GM06990 (cell line): ENCODE results near the gene HCFC1.

Experiments used
- DNase-seq: peaks from one replicate; pipeline ENCODE4 v3.0.0-alpha.2; 2011; ENCODE audit not compliant: insufficient read length; ENCODE audit errors: extremely low read depth
- H3K27me3 ChIP-seq: replicated peaks from 2 replicates; pipeline ENCODE4 v1.6.0; 2011; ENCODE audit warnings: low read length; ENCODE audit not compliant: control insufficient read depth, insufficient read depth
- H3K36me3 ChIP-seq: 2 replicates; pipeline ENCODE4 v1.5.1; 2011; ENCODE audit warnings: low read length; ENCODE audit not compliant: control insufficient read depth, insufficient read depth
- H3K4me3 ChIP-seq: replicated peaks from 2 replicates; pipeline ENCODE4 v1.5.1; 2011; ENCODE audit warnings: low read depth, mild to moderate bottlenecking, control low read depth, low read length
- TF ChIP-seq, protein P1 (sequence below): IDR thresholded peaks from 2 replicates; pipeline ENCODE4 v1.5.1; 2011; ENCODE audit warnings: low read length, control low read depth, mild to moderate bottlenecking, inconsistent platforms; ENCODE audit not compliant: insufficient read depth, poor library complexity, severe bottlenecking

HCFC1 gene

DNA sequence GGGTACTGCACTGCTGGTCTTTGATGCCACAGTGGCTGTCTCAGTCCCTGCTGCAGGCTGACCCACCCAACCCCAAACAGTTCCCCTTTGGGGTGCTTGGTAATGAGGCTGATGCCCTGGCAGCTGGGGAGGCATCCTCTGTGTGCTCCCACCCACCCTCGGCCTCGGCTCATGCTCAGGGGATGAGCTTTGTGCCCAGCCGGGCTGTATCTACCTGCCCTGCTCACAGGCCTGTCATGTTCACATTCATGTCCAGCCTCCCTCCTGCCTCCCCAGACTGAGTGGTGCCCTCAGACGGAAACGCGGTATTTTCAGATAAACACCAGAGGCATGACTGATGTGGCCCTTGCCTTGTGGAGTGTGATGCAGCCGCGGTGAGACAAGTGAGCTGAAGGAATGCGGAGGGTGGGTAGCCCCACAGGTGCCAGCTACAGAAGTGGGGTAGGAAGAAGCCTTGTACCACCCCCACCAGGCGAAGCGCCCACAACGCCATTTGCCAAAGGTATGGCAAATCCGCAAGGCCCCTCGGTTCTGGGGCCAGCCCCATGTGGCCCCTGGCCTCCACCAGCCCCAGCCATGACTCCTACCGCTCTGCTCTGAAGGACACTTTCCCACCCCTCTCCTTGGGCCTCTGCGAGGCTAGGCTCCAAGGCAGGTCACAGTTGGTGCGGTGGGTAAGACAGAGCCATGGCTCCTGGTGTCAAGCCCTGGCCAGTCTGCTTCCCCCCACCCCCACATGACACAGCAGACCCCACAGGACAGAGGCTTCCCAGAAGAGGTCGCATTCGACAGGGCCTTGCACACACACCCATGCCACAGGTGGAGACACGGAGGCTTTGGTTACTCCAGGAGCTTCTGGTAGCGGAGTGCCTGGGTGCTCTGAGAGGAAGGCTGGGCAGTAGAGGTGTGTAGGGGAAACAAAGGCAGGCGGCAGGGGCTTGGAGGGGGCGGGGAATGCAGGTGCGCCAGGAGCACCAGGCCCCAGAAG is 25.4 kb downstream of the HCFC1 start:
- no peak for DNase-seq
- peaks cover 13% of the 10 kb centered on the region for H3K36me3 ChIP-seq

GRCh38 chrX:153944800-153945150 is 26.8 kb downstream of the HCFC1 start:
- no peak overlapping the region for H3K4me3 ChIP-seq
- no peak for DNase-seq

More for the DNA sequence above, 25.4 kb downstream of the HCFC1 start:
- Histone ChIP-seq H3K4me3 (no peak overlapping the region), H3K27me3 (no peaks in the 10 kb centered on the region)
- TF ChIP-seq, protein P1, sequence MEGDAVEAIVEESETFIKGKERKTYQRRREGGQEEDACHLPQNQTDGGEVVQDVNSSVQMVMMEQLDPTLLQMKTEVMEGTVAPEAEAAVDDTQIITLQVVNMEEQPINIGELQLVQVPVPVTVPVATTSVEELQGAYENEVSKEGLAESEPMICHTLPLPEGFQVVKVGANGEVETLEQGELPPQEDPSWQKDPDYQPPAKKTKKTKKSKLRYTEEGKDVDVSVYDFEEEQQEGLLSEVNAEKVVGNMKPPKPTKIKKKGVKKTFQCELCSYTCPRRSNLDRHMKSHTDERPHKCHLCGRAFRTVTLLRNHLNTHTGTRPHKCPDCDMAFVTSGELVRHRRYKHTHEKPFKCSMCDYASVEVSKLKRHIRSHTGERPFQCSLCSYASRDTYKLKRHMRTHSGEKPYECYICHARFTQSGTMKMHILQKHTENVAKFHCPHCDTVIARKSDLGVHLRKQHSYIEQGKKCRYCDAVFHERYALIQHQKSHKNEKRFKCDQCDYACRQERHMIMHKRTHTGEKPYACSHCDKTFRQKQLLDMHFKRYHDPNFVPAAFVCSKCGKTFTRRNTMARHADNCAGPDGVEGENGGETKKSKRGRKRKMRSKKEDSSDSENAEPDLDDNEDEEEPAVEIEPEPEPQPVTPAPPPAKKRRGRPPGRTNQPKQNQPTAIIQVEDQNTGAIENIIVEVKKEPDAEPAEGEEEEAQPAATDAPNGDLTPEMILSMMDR: no peak

GRCh38 chrX:153944140-153944799 is 27.3 kb downstream of the HCFC1 start, which contains the start of gene RENBP:
Gene RENBP, minus strand, starts transcription at chrX:153944643. Its CDS starts 33 bp downstream, at chrX:153944610.
- TF ChIP-seq, protein P1: no peak
- DNase-seq: no peak
- H3K27me3 ChIP-seq: no peaks in the 10 kb centered on the region
- H3K36me3 ChIP-seq: peaks cover 1% of the 10 kb centered on the region; the same call in 1 of the 2 replicates
- H3K4me3 ChIP-seq: no peak within 1 kb of the TSS

More at GRCh38 chrX:153944800-153945150, 26.8 kb downstream of the HCFC1 start:
- TF ChIP-seq, protein P1: no peak
- Histone ChIP-seq H3K27me3 (no peaks in the 10 kb centered on the region), H3K36me3 (peaks cover 1% of the 10 kb centered on the region; the same call in 1 of the 2 replicates)

DNA sequence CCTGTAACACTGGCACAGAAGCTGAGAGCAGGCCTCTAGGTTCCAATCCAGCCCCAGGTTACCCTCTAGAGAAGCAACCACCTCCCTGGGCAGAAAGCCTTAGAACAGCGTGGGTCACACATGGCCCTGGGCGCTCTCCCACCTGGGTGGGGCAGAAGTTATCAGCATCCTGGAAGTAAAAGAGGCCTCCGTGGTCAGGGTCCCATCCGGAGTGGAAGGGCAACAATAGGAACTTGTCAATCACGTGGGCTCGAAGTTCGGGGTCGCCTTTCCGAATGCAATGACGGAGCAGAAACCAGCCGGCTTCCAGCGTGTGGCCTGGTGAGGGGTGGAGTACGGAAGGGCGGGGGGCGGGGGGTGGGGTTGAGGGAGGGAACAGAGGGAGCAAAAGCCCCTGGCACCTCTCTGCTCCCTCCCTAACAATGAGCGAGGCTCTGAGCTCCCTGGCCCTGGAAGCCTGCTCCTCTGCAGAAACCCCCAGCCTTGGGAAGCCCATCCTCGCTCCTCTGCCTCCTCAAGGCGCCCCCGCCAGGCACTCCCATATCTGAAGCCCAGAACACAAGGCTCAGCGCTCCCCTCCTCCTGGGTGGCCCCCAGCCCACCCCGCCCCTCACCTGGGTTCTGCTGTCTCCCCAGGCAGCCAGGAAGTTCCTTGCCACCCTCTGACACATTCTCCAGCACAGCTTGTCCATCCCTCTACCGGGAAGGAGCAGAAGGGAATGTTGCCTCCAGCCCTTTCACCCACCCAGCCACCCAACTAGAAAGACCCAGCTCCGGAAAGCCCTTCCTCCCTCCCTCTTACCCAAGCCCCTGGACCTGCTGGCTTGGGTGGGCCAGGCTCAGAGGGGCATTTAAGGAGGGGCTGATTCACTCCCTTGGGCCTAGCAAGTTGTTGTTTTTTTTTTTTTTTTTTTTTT is 30.0 kb downstream of the HCFC1 start:
- no peak for DNase-seq
- Histone ChIP-seq H3K36me3 (no peaks in the 10 kb centered on the region), H3K27me3 (no peaks in the 10 kb centered on the region), H3K4me3 (no peak overlapping the region)
- TF ChIP-seq, protein P1: no peak

- no peak for DNase-seq
- H3K36me3 ChIP-seq: no peaks in the 10 kb centered on the region
- no peaks in the 10 kb centered on the region for H3K27me3 ChIP-seq
- H3K4me3 ChIP-seq: no peak overlapping the region
- TF ChIP-seq, protein P1: no peak
These were observed 32.0 kb downstream of the HCFC1 start for GRCh38 chrX:153939573-153939972.
